ENCODE measurements around the gene SERPINA1. TPM values are rescaled to one million over a fixed set of nuclear protein-coding genes. Genes with fewer than 3 reads are reported as not detected.

Gene SERPINA1
- polyA plus RNA-seq, 1 experiment, result 1.7 TPM

DNA sequence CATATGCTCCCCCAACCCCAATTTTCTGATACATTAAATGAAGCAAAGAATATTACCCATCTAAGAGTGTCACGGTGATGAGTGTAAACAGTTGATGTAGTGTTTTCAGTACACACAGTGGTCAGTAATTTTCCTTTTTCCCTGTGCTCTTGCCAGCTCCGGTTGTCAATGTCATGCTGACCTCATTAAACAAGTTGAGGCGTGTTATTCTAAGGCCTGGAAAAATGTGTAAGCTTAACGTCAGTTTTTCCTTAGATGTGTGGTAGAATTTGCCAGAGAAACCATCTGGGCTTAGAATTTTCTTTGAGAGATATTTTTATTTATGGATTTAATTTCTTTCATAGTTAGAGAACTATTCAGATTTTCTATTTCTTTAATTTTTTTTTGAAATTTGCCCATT lies 53.5 kb downstream of the SERPINA1 start:
- POLR2A ChIA-PET, result no interaction called here

DNA sequence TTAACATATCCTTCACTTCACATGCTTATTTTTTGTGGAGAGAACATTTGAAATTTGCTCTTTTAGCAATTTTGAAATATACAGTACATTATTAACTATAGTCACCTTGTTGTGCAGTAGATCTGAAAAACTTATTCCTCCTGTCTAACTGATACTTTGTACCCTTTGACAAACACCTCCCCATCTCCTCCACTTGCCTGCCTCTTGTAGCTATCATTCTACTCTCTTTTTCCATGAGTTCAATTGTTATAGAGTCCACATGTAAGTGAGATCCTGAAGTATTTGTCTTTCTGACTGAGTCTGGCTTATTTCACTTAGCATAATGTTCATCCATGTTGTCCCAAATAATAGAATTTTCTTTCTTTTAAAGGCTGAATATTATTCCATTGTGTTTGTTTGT lies 55.8 kb downstream of the SERPINA1 start:
- no peaks in the 10 kb centered on the region for H3K9me3 ChIP-seq (ENCODE audit: control insufficient read depth, insufficient read depth, low read length)
- no peak overlapping the region for H3K27ac ChIP-seq (ENCODE audit: low read depth, low read length)
- TF ChIP-seq, protein P1, sequence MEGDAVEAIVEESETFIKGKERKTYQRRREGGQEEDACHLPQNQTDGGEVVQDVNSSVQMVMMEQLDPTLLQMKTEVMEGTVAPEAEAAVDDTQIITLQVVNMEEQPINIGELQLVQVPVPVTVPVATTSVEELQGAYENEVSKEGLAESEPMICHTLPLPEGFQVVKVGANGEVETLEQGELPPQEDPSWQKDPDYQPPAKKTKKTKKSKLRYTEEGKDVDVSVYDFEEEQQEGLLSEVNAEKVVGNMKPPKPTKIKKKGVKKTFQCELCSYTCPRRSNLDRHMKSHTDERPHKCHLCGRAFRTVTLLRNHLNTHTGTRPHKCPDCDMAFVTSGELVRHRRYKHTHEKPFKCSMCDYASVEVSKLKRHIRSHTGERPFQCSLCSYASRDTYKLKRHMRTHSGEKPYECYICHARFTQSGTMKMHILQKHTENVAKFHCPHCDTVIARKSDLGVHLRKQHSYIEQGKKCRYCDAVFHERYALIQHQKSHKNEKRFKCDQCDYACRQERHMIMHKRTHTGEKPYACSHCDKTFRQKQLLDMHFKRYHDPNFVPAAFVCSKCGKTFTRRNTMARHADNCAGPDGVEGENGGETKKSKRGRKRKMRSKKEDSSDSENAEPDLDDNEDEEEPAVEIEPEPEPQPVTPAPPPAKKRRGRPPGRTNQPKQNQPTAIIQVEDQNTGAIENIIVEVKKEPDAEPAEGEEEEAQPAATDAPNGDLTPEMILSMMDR (IDR thresholded peaks at IDR 0.05; ENCODE audit: low read depth, low read length), result no peak
- DNase-seq (ENCODE audit: low read depth, low spot score), result no peak
- H3K4me3 ChIP-seq (ENCODE audit: low read depth, low read length), result no peak overlapping the region
- ChIA-PET CTCF (no interaction called here), POLR2A (no interaction called here)
- H3K27me3 ChIP-seq (ENCODE audit: control insufficient read depth, insufficient read depth, low read length), result peaks cover 2% of the 10 kb centered on the region

More for the DNA sequence above, 53.5 kb downstream of the SERPINA1 start:
- TF ChIP-seq, protein P1 (IDR thresholded peaks at IDR 0.05; ENCODE audit: low read depth, low read length), result no peak
- peaks cover 2% of the 10 kb centered on the region for H3K27me3 ChIP-seq (ENCODE audit: control insufficient read depth, insufficient read depth, low read length)
- CTCF ChIA-PET, result no interaction called here
- no peaks in the 10 kb centered on the region for H3K9me3 ChIP-seq (ENCODE audit: control insufficient read depth, insufficient read depth, low read length)
- no peak for DNase-seq (ENCODE audit: low read depth, low spot score)
- no peak overlapping the region for H3K27ac ChIP-seq (ENCODE audit: low read depth, low read length)
- H3K4me3 ChIP-seq (ENCODE audit: low read depth, low read length), result no peak overlapping the region

DNA sequence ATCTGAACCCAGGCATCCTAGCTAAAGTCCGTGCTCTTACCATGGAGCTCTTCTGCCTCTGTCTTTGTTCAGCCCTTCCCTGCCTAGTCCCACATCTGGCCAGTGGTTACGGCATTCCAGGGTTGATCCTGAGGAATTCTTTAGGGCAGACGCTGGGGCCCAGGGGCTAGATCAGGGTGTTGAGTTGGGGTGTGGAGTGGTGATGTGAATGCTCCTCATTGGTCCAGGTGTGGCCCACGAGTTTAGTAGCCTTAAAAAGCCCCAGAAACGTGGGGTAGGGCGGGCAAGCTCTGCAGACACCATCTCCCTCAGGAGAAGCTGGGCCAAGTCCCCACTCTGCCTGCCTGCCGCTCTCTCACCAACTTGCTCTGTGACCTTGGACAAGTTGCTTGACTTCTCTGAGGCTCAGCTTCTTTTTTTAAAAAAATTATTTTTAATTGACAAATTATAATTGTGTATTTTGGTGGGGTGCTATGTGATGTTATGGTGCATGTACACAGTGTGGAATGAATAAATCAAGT lies 56.3 kb downstream of the SERPINA1 start:
- peaks cover 2% of the 10 kb centered on the region for H3K27me3 ChIP-seq (ENCODE audit: control insufficient read depth, insufficient read depth, low read length)
- no peaks in the 10 kb centered on the region for H3K9me3 ChIP-seq (ENCODE audit: control insufficient read depth, insufficient read depth, low read length)
- H3K4me3 ChIP-seq (ENCODE audit: low read depth, low read length), result no peak overlapping the region
- no peak overlapping the region for H3K27ac ChIP-seq (ENCODE audit: low read depth, low read length)
- ChIA-PET CTCF (no interaction called here), POLR2A (no interaction called here)
- DNase-seq (ENCODE audit: low read depth, low spot score), result no peak
- TF ChIP-seq, protein P1 (IDR thresholded peaks at IDR 0.05; ENCODE audit: low read depth, low read length), result no peak

DNA sequence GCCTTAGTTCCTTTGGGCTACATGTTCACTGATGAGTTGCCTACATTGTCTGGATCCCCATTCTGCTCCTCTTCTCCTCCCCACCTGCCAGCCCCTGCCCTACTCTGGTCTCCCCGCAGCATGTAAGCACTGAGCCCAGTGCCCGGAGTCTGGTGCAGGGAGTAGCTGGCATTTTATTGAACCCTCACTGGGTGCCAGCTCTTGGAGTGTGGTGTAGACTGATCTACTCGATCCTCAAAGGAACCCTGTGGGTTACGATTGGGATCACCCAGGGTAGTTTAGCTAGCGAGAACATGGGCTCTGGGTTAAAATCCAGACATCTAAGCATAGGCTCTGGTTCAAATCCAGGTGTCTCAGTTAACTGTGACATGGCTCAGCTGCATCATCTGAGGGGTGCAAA lies 56.9 kb downstream of the SERPINA1 start:
- no peak for DNase-seq (ENCODE audit: low read depth, low spot score)
- CTCF ChIA-PET, result no interaction called here

DNA sequence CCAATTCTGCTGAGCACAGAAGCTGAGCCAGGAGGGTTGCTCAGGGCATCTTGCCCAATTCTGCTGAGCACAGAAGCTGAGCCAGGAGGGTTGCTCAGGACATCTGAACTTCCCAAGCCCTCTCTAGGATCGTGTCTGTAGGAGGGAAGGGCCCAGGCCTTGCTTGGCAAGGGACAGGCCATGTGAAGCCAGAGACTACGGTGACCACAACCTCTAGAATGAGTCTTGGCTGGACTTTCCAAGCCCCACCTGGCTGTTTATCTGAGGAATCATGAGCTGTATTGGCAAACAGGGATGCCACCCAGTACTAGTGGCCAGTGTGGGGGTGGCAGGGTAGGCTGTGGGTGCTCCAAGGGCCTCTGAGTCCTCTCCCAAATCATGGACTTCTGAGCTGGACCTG lies 57.5 kb downstream of the SERPINA1 start:
- H3K4me3 ChIP-seq (ENCODE audit: low read depth, low read length), result no peak overlapping the region
- TF ChIP-seq, protein P1 (IDR thresholded peaks at IDR 0.05; ENCODE audit: low read depth, low read length), result no peak
- CTCF ChIA-PET, result no interaction called here
- POLR2A ChIA-PET, result interaction anchor here (0.6 to 1.6 kb wide), 2 partner anchors 11 to 62 kb away, joined by 3 to 6 read pairs; no protein-coding TSS in a partner anchor
- H3K27ac ChIP-seq (ENCODE audit: low read depth, low read length), result no peak overlapping the region
- no peak for DNase-seq (ENCODE audit: low read depth, low spot score)
- peaks cover 2% of the 10 kb centered on the region for H3K27me3 ChIP-seq (ENCODE audit: control insufficient read depth, insufficient read depth, low read length)
- H3K9me3 ChIP-seq (ENCODE audit: control insufficient read depth, insufficient read depth, low read length), result no peaks in the 10 kb centered on the region

More for the DNA sequence above, 56.9 kb downstream of the SERPINA1 start:
- Histone ChIP-seq H3K4me3 (ENCODE audit: low read depth, low read length) (no peak overlapping the region), H3K27me3 (ENCODE audit: control insufficient read depth, insufficient read depth, low read length) (peaks cover 2% of the 10 kb centered on the region), H3K27ac (ENCODE audit: low read depth, low read length) (no peak overlapping the region), H3K9me3 (ENCODE audit: control insufficient read depth, insufficient read depth, low read length) (no peaks in the 10 kb centered on the region)
- POLR2A ChIA-PET, result no interaction called here
- TF ChIP-seq, protein P1 (IDR thresholded peaks at IDR 0.05; ENCODE audit: low read depth, low read length), result no peak
